Measurements from ENCODE around the gene FNBP1L. TPM values are rescaled to one million over a fixed set of nuclear protein-coding genes. Genes with fewer than 3 reads are reported as not detected.

FNBP1L gene
- polyA plus RNA-seq, 1 experiment = 5.5 TPM

- H3K27me3 ChIP-seq (ENCODE audit: control insufficient read depth, insufficient read depth, low read length) = no peaks in the 10 kb centered on the region
- ChIA-PET POLR2A (no interaction called here), CTCF (interaction anchor here (0.8 to 1.6 kb wide), 2 partner anchors 140 to 234 kb away, joined by 3 to 4 read pairs; no protein-coding TSS in a partner anchor)
- no peak for TF ChIP-seq CTCF (IDR thresholded peaks at IDR 0.05; ENCODE audit: insufficient read depth, low read depth, low read length)
- no peak overlapping the region for H3K4me3 ChIP-seq (ENCODE audit: low read depth, low read length)
- peaks cover 24% of the 10 kb centered on the region for H3K36me3 ChIP-seq (ENCODE audit: control insufficient read depth, insufficient read depth, low read length)
- no peak for DNase-seq (ENCODE audit: low read depth)
These were observed 131.2 kb downstream of the FNBP1L start for GRCh38 chr1:93578911-93579825.

DNA sequence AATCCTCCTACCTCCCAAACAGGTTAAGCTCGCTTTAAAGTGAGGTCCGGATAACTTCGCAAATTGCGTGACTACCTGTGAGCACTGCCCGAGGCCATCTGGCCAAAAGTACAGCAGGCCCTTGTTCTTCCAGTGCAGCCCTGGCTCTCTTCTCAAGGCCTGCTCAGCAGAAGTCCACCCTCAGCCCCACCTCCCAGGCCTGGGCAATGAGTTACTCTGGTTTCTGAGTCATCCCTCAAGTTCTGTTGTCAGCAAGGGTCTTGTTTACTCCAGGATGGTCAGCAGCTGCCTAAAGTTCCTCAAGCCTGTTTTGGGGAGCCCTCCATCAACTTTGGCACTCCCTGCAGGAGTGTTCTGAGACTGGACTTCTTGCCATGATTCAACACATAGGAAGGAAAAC is 132.0 kb downstream of the FNBP1L start:
- ChIA-PET POLR2A (no interaction called here), CTCF (interaction anchor here (0.7 to 1.2 kb wide), 5 partner anchors 44 to 264 kb away, joined by 3 to 5 read pairs (median 3); no protein-coding TSS in a partner anchor)
- Histone ChIP-seq H3K36me3 (ENCODE audit: control insufficient read depth, insufficient read depth, low read length) (peaks cover 20% of the 10 kb centered on the region), H3K4me3 (ENCODE audit: low read depth, low read length) (no peak overlapping the region), H3K27me3 (ENCODE audit: control insufficient read depth, insufficient read depth, low read length) (no peaks in the 10 kb centered on the region)
- peak; percentile 72 for DNase-seq (ENCODE audit: low read depth)
- TF ChIP-seq CTCF (IDR thresholded peaks at IDR 0.05; ENCODE audit: insufficient read depth, low read depth, low read length) = no peak

DNA sequence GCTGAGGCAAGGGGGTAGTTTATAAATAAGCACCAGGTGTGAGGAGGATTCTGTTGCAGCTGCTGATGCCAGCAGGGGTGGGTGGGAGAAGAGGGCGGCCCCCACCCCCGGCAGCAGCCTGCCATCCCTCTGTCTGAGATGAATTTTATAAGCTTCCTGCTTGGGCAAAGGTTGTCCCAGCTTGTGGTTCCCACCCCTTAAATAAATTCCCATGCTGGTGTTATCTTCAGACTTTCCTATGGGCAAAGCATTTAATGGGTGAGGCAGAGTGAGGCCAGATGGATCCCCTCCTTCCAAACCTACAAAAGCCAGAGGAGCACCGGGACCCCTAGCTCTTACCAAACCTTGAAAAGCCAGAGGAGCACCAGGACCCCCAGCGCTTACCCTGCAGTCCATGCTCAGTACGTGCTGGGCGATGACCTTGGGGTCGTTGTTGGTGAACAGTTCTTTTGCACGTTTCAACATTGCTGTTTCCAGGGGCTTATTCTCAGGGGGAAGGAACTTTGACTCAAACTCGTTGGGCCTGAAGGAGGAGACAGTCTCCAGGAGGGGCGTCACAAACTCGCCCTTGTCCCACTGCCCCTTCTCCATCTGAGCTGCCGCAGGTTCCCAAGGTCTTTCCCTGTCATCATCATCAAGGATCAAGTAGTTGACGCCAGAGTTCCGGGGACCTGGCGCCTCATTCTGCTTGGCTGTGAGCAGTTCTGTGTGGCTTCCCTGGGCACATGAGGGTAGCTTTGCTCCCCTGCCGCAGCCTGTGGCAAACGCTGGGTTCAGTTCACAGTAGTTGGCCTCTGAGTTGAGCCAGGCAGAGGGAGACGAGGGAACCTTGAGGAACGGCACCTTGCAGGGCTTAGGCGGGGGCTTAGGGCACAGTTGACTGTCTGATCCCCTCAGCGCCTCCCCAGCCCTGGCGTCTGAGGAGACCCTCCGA is 134.3 kb downstream of the FNBP1L start:
- H3K36me3 ChIP-seq (ENCODE audit: control insufficient read depth, insufficient read depth, low read length) = peaks cover 17% of the 10 kb centered on the region
- CTCF ChIA-PET = interaction anchor here (1.2 to 1.8 kb wide), 2 partner anchors 13 to 262 kb away, joined by 3 to 5 read pairs; no protein-coding TSS in a partner anchor
- TF ChIP-seq CTCF (IDR thresholded peaks at IDR 0.05; ENCODE audit: insufficient read depth, low read depth, low read length) = no peak

GRCh38 chr1:93584261-93585003 is 136.5 kb downstream of the FNBP1L start:
- no peak for DNase-seq (ENCODE audit: low read depth)
- ChIA-PET POLR2A (no interaction called here), CTCF (interaction anchor here (0.5 to 1.2 kb wide), 3 partner anchors 11 to 880 kb away, joined by 3 to 4 read pairs (median 3); no protein-coding TSS in a partner anchor)
- Histone ChIP-seq H3K4me3 (ENCODE audit: low read depth, low read length) (no peak overlapping the region), H3K27me3 (ENCODE audit: control insufficient read depth, insufficient read depth, low read length) (no peaks in the 10 kb centered on the region), H3K36me3 (ENCODE audit: control insufficient read depth, insufficient read depth, low read length) (peaks cover 25% of the 10 kb centered on the region)
- no peak for TF ChIP-seq CTCF (IDR thresholded peaks at IDR 0.05; ENCODE audit: insufficient read depth, low read depth, low read length)

More for the DNA sequence above, 134.3 kb downstream of the FNBP1L start:
- no peak overlapping the region for H3K4me3 ChIP-seq (ENCODE audit: low read depth, low read length)
- DNase-seq (ENCODE audit: low read depth) = no peak
- POLR2A ChIA-PET = no interaction called here
- H3K27me3 ChIP-seq (ENCODE audit: control insufficient read depth, insufficient read depth, low read length) = no peaks in the 10 kb centered on the region

Measured in BJ (cell line).